ENCODE measurements around the gene ORC2. TPM values are rescaled to one million over a fixed set of nuclear protein-coding genes. Genes with fewer than 3 reads are reported as not detected.
"Not testable (repeated sequence)": the region's sequence is repeated elsewhere in the genome, so short reads cannot be mapped to it uniquely, and the experiment has no call there.

ORC2 gene
- total and polyA plus RNA-seq, 2 donors = 16.5 to 19.4 TPM

DNA sequence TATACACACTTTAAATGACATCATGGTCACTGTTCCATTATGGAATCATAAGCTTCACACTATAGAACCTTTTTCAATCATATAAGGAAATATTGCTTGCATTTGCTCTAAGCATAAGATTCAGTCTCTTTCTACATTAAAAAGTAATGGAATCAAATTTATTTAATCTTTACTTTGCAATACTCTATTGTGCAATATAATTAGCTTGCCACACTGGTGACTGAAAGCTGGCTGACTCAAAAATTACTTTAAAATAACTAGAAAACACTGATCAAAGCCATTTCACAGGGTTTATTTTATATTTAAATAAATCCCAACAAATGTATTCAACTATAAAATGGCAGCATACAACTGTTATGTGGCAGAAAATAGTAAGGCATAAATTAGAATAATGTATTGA is 13.2 kb upstream of the ORC2 start:
- Histone ChIP-seq H3K9me3 (ENCODE audit: control insufficient read depth in 2 of 2, insufficient read depth in 1 of 2, low read length in 1 of 2) (no peaks in the 10 kb centered on the region), H3K27me3 (ENCODE audit: control insufficient read depth in 2 of 2, insufficient read depth in 1 of 2, low read length in 1 of 2) (no peaks in the 10 kb centered on the region), H3K4me1 (ENCODE audit: control insufficient read depth in 2 of 2, insufficient read depth in 2 of 2, low read length in 2 of 2) (no peaks in the 10 kb centered on the region), H3K27ac (ENCODE audit: low read depth in 1 of 2, low read length in 1 of 2) (no peak overlapping the region), H3K36me3 (ENCODE audit: control insufficient read depth in 2 of 2, insufficient read depth in 2 of 2, low read length in 1 of 2) (peaks cover 11 to 16% of the 10 kb centered on the region in 2 donors), H3K4me3 (ENCODE audit: low read length in 2 of 2) (no peak overlapping the region)
- no peak for DNase-seq (ENCODE audit: low read depth in 6 of 9, low spot score in 9 of 9)

DNA sequence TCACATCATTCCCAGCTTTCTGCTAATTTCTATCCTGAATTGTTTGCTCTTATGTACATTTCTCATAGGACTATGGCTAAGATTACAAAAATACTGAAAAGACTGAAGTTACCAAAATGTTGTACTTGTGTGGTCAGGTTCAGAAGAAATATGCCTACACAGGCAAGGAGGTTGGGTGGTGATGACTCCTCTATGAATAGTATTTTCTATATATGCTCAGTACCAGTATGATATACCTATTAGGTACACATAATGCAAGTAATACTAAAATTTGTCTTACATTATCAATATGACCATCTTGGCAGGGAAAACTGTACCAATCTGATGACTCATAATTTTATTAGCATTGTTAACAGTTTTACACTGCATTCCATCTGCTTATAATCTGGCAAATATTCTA is 12.2 kb upstream of the ORC2 start:
- H3K27ac ChIP-seq (ENCODE audit: low read depth in 1 of 2, low read length in 1 of 2) = no peak overlapping the region
- no peak for DNase-seq (ENCODE audit: low read depth in 6 of 9, low spot score in 9 of 9)
- H3K4me1 ChIP-seq (ENCODE audit: control insufficient read depth in 2 of 2, insufficient read depth in 2 of 2, low read length in 2 of 2) = no peaks in the 10 kb centered on the region
- H3K9me3 ChIP-seq (ENCODE audit: control insufficient read depth in 2 of 2, insufficient read depth in 1 of 2, low read length in 1 of 2) = no peaks in the 10 kb centered on the region
- peaks cover 2 to 8% of the 10 kb centered on the region in 2 donors for H3K36me3 ChIP-seq (ENCODE audit: control insufficient read depth in 2 of 2, insufficient read depth in 2 of 2, low read length in 1 of 2)
- no peaks in the 10 kb centered on the region for H3K27me3 ChIP-seq (ENCODE audit: control insufficient read depth in 2 of 2, insufficient read depth in 1 of 2, low read length in 1 of 2)
- no peak overlapping the region for H3K4me3 ChIP-seq (ENCODE audit: low read length in 2 of 2)

DNA sequence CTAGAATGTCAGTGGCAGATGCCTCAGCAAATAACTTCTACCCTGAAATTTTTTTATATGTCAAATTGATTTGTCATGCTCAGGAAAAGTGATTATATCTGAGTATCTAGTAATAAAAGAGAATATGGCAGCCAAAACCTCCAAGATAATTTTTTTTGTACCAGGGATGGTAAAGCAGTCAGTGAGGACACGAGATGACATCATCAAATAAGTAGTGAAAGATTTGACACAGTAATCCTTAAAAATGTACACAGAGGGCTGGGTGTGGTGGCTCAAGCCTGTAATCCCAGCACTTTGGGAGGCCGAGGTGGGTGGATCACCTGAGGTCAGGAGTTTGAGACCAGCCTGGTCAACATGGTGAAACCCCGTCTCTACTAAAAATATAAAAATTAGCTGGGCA is 6.6 kb upstream of the ORC2 start:
- H3K4me1 ChIP-seq (ENCODE audit: control insufficient read depth in 2 of 2, insufficient read depth in 2 of 2, low read length in 2 of 2); H3K4me3 ChIP-seq (ENCODE audit: low read length in 2 of 2); H3K27ac ChIP-seq (ENCODE audit: low read depth in 1 of 2, low read length in 1 of 2); H3K36me3 ChIP-seq (ENCODE audit: control insufficient read depth in 2 of 2, insufficient read depth in 2 of 2, low read length in 1 of 2); DNase-seq (ENCODE audit: low read depth in 6 of 9, low spot score in 9 of 9); H3K27me3 ChIP-seq (ENCODE audit: control insufficient read depth in 2 of 2, insufficient read depth in 1 of 2, low read length in 1 of 2); H3K9me3 ChIP-seq (ENCODE audit: control insufficient read depth in 2 of 2, insufficient read depth in 1 of 2, low read length in 1 of 2): not testable (repeated sequence)
- whole genome bisulfite sequencing = 97% methylated on average over 3 of the region's 3 CpGs

DNA sequence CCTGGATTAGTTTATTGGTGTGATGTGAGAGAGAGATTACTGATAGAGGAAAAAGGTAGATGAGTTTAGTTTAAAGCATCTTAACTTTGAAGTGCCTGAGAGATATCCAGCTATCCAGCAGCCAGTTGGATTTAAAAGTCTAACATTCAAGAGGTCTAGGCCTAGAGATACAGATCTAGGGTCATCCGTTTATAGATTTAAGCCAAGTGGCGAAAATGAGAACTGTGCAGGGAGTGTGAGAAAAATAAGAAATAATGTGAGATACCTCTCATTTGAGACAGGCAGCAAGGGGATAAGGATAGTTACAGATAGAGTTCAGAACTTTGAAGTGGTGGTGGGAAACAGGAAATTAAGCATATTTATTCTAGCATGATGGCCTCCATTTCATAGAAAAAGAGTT is 5.3 kb upstream of the ORC2 start:
- Histone ChIP-seq H3K4me3 (ENCODE audit: low read length in 2 of 2) (no peak overlapping the region), H3K36me3 (ENCODE audit: control insufficient read depth in 2 of 2, insufficient read depth in 2 of 2, low read length in 1 of 2) (no peaks in the 10 kb centered on the region), H3K4me1 (ENCODE audit: control insufficient read depth in 2 of 2, insufficient read depth in 2 of 2, low read length in 2 of 2) (peaks cover 2 to 4% of the 10 kb centered on the region in 2 donors), H3K9me3 (ENCODE audit: control insufficient read depth in 2 of 2, insufficient read depth in 1 of 2, low read length in 1 of 2) (no peaks in the 10 kb centered on the region), H3K27ac (ENCODE audit: low read depth in 1 of 2, low read length in 1 of 2) (no peak overlapping the region), H3K27me3 (ENCODE audit: control insufficient read depth in 2 of 2, insufficient read depth in 1 of 2, low read length in 1 of 2) (no peaks in the 10 kb centered on the region)
- 98% methylated on average over 2 of the region's 2 CpGs for WGBS
- no peak for DNase-seq (ENCODE audit: low read depth in 6 of 9, low spot score in 9 of 9)

DNA sequence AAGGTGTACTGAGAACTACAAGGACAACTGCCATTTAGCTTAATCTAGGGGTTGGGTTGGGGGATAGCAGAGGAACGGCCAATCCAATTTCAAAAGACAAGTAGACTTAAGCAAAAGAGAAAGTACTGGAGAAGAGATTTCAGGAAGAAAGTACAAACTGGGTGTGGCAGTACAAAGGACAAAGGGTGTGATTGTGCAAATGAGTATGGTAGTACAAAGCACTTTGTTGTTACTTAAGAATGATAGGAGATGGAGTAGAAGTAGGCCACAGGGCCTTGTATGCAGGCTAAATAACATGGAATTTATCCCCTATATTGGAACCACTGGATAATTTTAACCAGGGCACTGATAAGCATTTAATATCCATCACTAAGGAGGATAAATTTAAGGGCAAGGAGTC is 4.7 kb upstream of the ORC2 start:
- Histone ChIP-seq H3K9me3 (ENCODE audit: control insufficient read depth in 2 of 2, insufficient read depth in 1 of 2, low read length in 1 of 2) (no peaks in the 10 kb centered on the region), H3K27me3 (ENCODE audit: control insufficient read depth in 2 of 2, insufficient read depth in 1 of 2, low read length in 1 of 2) (no peaks in the 10 kb centered on the region), H3K4me1 (ENCODE audit: control insufficient read depth in 2 of 2, insufficient read depth in 2 of 2, low read length in 2 of 2) (peaks cover 2 to 4% of the 10 kb centered on the region in 2 donors), H3K36me3 (ENCODE audit: control insufficient read depth in 2 of 2, insufficient read depth in 2 of 2, low read length in 1 of 2) (no peaks in the 10 kb centered on the region), H3K27ac (ENCODE audit: low read depth in 1 of 2, low read length in 1 of 2) (no peak overlapping the region), H3K4me3 (ENCODE audit: low read length in 2 of 2) (no peak overlapping the region)
- WGBS = 100% methylated on average over 1 of the region's 1 CpG
- no peak for DNase-seq (ENCODE audit: low read depth in 6 of 9, low spot score in 9 of 9)

DNA sequence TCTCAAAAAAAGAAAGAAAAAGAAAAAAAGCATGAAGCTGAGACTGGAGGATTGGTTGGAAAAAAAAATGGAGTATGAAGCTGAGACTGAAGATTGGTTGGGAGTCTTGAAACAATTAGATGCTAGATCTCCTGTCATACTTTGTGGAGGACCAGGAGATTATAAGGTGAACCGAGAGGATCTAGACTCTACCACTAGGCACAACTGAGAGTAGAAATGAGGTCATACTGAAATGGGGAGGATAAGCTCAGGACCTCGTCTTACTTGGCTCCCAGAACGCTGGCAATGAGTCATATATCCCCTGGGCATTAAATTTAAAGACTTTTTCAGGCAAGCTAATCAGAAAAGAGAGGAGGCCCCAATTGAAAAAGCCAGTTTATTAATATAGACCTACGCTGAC is 3.3 kb upstream of the ORC2 start:
- Histone ChIP-seq H3K9me3 (ENCODE audit: control insufficient read depth in 2 of 2, insufficient read depth in 1 of 2, low read length in 1 of 2) (no peaks in the 10 kb centered on the region), H3K27ac (ENCODE audit: low read depth in 1 of 2, low read length in 1 of 2) (no peak overlapping the region), H3K4me3 (ENCODE audit: low read length in 2 of 2) (no peak overlapping the region), H3K27me3 (ENCODE audit: control insufficient read depth in 2 of 2, insufficient read depth in 1 of 2, low read length in 1 of 2) (no peaks in the 10 kb centered on the region), H3K36me3 (ENCODE audit: control insufficient read depth in 2 of 2, insufficient read depth in 2 of 2, low read length in 1 of 2) (no peaks in the 10 kb centered on the region), H3K4me1 (ENCODE audit: control insufficient read depth in 2 of 2, insufficient read depth in 2 of 2, low read length in 2 of 2) (peaks cover 9 to 14% of the 10 kb centered on the region in 2 donors)
- DNase-seq (ENCODE audit: low read depth in 6 of 9, low spot score in 9 of 9) = no peak
- 94% methylated on average over 4 of the region's 4 CpGs for WGBS

DNA sequence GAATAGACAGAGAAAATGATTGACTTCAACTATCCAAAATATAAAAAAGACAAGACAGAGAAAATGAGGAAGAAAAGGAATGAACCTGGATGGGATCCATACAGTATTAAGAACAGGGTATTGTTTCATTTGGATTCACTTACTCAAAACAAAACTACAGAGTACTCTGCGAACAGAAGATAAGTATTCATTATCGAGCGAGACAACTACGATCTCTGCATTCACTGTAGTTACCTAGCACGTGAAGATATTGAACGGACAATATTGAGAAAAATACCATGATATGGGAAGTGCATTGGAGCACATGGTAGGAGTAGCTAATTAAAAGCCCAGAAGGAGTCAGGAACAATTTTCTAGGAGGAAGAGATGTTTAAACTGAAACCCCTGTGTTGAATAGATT is 1.0 kb upstream of the ORC2 start:
- peaks cover 13 to 18% of the 10 kb centered on the region in 2 donors for H3K4me1 ChIP-seq (ENCODE audit: control insufficient read depth in 2 of 2, insufficient read depth in 2 of 2, low read length in 2 of 2)
- DNase-seq (ENCODE audit: low read depth in 6 of 9, low spot score in 9 of 9) = no peak
- no peak overlapping the region for H3K27ac ChIP-seq (ENCODE audit: low read depth in 1 of 2, low read length in 1 of 2)
- 81% methylated on average over 6 of the region's 6 CpGs for WGBS
- H3K27me3 ChIP-seq (ENCODE audit: control insufficient read depth in 2 of 2, insufficient read depth in 1 of 2, low read length in 1 of 2) = no peaks in the 10 kb centered on the region
- H3K4me3 ChIP-seq (ENCODE audit: low read length in 2 of 2) = peak overlapping the region; percentile 74
- H3K36me3 ChIP-seq (ENCODE audit: control insufficient read depth in 2 of 2, insufficient read depth in 2 of 2, low read length in 1 of 2) = peaks cover 0 to 9% of the 10 kb centered on the region in 2 donors
- no peaks in the 10 kb centered on the region for H3K9me3 ChIP-seq (ENCODE audit: control insufficient read depth in 2 of 2, insufficient read depth in 1 of 2, low read length in 1 of 2)

DNA sequence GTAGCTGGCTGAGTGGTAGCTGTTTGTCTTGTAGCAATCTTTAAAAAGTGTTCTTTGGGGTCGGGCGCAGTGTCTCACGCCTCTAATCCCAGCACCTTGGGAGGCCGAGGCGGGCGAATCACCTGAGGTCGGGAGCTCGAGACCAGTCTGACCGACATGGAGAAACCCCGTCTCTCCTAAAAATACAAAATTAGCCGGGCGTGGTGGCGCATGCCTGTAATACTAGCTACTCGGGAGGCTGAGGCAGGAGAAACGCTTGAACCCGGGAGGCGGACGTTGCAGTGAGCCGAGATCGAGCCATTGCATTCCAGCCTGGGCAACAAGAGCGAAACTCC is 425 bp upstream of the ORC2 start:
- not testable (repeated sequence) for DNase-seq (ENCODE audit: low read depth in 6 of 9, low spot score in 9 of 9); H3K9me3 ChIP-seq (ENCODE audit: control insufficient read depth in 2 of 2, insufficient read depth in 1 of 2, low read length in 1 of 2); H3K27me3 ChIP-seq (ENCODE audit: control insufficient read depth in 2 of 2, insufficient read depth in 1 of 2, low read length in 1 of 2)
- peak overlapping the region; percentile 81 to 84 for H3K27ac ChIP-seq (ENCODE audit: low read depth in 1 of 2, low read length in 1 of 2)
- 1% methylated on average over 21 of the region's 21 CpGs for WGBS
- peaks cover 3 to 14% of the 10 kb centered on the region in 2 donors for H3K36me3 ChIP-seq (ENCODE audit: control insufficient read depth in 2 of 2, insufficient read depth in 2 of 2, low read length in 1 of 2)
- peak overlapping the region; percentile 74 for H3K4me3 ChIP-seq (ENCODE audit: low read length in 2 of 2)
- H3K4me1 ChIP-seq (ENCODE audit: control insufficient read depth in 2 of 2, insufficient read depth in 2 of 2, low read length in 2 of 2) = peaks cover 13 to 18% of the 10 kb centered on the region in 2 donors

DNA sequence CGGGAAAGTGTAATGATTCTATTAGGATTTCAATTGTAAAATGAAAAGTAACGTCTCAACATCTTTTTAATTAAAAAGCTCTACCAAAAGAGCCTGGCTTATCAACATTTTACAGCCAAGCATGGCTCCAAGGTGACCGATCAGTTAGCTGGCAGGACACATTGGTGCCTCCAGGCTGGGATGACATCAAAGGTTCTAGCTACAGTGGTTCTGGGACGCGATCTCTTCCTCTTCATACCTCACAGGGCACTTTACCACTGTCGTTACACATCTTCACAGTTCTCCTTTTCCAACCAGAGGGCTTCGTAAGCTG is 693 bp downstream of the ORC2 start:
- Histone ChIP-seq H3K27me3 (ENCODE audit: control insufficient read depth in 2 of 2, insufficient read depth in 1 of 2, low read length in 1 of 2) (no peaks in the 10 kb centered on the region), H3K4me1 (ENCODE audit: control insufficient read depth in 2 of 2, insufficient read depth in 2 of 2, low read length in 2 of 2) (peaks cover 13 to 18% of the 10 kb centered on the region in 2 donors), H3K27ac (ENCODE audit: low read depth in 1 of 2, low read length in 1 of 2) (peak overlapping the region; percentile 81 to 87), H3K9me3 (ENCODE audit: control insufficient read depth in 2 of 2, insufficient read depth in 1 of 2, low read length in 1 of 2) (no peaks in the 10 kb centered on the region), H3K4me3 (ENCODE audit: low read length in 2 of 2) (peak overlapping the region; percentile 74), H3K36me3 (ENCODE audit: control insufficient read depth in 2 of 2, insufficient read depth in 2 of 2, low read length in 1 of 2) (peaks cover 4 to 19% of the 10 kb centered on the region in 2 donors)
- DNase-seq (ENCODE audit: low read depth in 6 of 9, low spot score in 9 of 9) = peak in 1 of 9 donors; percentile 11
- 6% methylated on average over 7 of the region's 7 CpGs for WGBS

DNA sequence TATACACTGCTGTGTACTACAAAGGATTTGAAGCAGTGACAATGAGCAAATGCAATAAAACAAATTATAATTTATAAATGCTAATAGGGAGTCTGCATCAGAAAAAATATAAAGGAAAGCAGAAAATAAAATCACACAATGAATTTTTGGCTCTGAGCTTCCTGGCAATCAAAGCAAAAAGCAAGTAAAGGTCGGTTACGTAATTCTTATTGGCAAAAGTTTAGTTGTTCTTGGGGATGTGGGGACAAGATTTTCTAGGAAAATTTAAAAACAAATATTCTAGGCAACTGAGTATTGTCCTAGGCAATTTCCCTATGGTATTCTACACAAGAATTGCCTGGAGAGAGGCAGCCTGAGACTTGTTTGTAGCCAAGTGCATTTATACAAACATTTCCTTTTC is 1.8 kb downstream of the ORC2 start:
- no peaks in the 10 kb centered on the region for H3K9me3 ChIP-seq (ENCODE audit: control insufficient read depth in 2 of 2, insufficient read depth in 1 of 2, low read length in 1 of 2)
- peaks cover 8 to 28% of the 10 kb centered on the region in 2 donors for H3K36me3 ChIP-seq (ENCODE audit: control insufficient read depth in 2 of 2, insufficient read depth in 2 of 2, low read length in 1 of 2)
- H3K27ac ChIP-seq (ENCODE audit: low read depth in 1 of 2, low read length in 1 of 2) = no peak overlapping the region
- H3K4me1 ChIP-seq (ENCODE audit: control insufficient read depth in 2 of 2, insufficient read depth in 2 of 2, low read length in 2 of 2) = peaks cover 13 to 18% of the 10 kb centered on the region in 2 donors
- WGBS = 88% methylated on average over 2 of the region's 2 CpGs
- no peak for DNase-seq (ENCODE audit: low read depth in 6 of 9, low spot score in 9 of 9)
- no peak overlapping the region for H3K4me3 ChIP-seq (ENCODE audit: low read length in 2 of 2)
- no peaks in the 10 kb centered on the region for H3K27me3 ChIP-seq (ENCODE audit: control insufficient read depth in 2 of 2, insufficient read depth in 1 of 2, low read length in 1 of 2)

All from thymus (tissue), 11 donors.